HFF-Myc (cell line): ENCODE results near the gene PTPRK.

Experiments
- DNase-seq: peaks from one replicate; pipeline ENCODE4 v3.0.0-alpha.2; 2011; ENCODE audit warnings: low read depth; ENCODE audit errors: extremely low read depth
- H3K4me3 ChIP-seq: replicated peaks from 2 replicates; pipeline ENCODE4 v1.5.1; 2011; ENCODE audit warnings: low read depth, mild to moderate bottlenecking, control low read depth, low read length
- CTCF ChIP-seq: IDR thresholded peaks from 2 replicates; pipeline ENCODE4 v1.5.1; 2012; ENCODE audit warnings: mild to moderate bottlenecking, low read depth, low read length, control low read depth; ENCODE audit errors: missing control alignments

The PTPRK gene

GRCh38 chr6:128029826-128030225 is 490.6 kb downstream of the PTPRK start:
- H3K4me3 ChIP-seq, result no peak overlapping the region
- TF ChIP-seq CTCF, result no peak
- no peak for DNase-seq

DNA sequence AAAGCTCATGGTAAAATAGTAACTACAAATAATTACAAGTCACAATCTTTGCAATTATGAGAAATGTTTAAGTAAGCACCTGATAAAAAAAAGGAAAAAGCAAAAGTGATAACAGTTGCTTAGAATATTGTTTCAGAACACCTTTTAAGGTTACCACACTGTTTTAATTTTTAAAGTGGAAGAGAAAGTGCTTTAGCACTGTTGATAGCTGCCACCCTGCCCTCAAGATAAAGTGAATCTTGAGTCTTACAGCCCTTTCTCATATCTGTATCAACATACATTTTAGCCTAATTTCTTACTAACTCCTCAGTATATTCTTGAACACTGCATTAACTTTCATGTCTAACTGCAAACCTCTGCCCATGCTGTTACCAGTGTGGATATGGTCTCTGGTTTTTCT is 492.2 kb downstream of the PTPRK start:
- DNase-seq, result no peak
- no peak for TF ChIP-seq CTCF
- no peak overlapping the region for H3K4me3 ChIP-seq

DNA sequence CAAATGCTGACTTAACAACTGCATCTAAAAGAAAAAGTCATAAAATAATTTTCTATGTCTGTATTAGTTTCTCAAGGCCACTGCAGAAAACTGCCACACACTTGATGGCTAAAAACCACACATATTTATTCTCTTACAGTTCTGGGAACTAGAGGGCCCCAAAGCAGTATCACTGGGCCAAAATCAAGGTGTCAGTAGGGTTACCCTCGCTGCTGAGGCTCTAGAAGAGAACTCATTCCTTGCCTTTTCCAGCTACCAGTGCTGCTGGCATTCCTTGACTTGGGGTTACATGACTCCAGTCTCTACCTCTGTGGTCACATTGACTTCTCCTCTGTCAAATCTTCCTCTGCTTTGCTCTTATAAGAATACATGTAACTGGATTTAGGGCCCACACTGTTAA is 494.9 kb downstream of the PTPRK start:
- no peak overlapping the region for H3K4me3 ChIP-seq
- DNase-seq, result no peak
- TF ChIP-seq CTCF, result no peak

- DNase-seq, result no peak
- no peak for TF ChIP-seq CTCF
- H3K4me3 ChIP-seq, result no peak overlapping the region
These were observed 495.4 kb downstream of the PTPRK start for GRCh38 chr6:128024969-128025368.

- no peak overlapping the region for H3K4me3 ChIP-seq
- TF ChIP-seq CTCF, result no peak
- no peak for DNase-seq
These were observed 496.4 kb downstream of the PTPRK start for GRCh38 chr6:128024046-128024445.

- no peak overlapping the region for H3K4me3 ChIP-seq
- no peak for TF ChIP-seq CTCF
- no peak for DNase-seq
These were observed 501.6 kb downstream of the PTPRK start for GRCh38 chr6:128018821-128019220.

DNA sequence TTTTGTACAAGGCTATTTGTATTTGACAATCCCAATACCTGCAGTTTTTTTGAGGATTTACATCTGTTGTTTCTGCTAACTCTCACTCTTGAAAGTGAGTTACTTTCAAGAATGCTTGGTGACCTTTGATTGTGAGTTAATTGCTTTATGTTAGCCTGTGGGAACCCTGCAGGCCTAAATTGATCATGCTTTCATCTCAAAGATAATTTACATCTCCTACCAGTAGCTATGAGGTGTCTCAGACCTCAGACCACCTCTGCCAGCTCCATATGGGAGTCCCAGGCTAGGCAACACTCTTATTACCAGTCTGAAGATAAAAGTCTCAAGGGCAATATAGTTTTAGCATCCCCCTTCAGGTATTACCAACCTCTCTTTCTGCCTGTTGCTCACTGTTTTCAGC is 503.1 kb downstream of the PTPRK start:
- DNase-seq, result no peak
- TF ChIP-seq CTCF, result no peak
- no peak overlapping the region for H3K4me3 ChIP-seq
